Measurements from ENCODE around the gene UROS. TPM values are rescaled to one million over a fixed set of nuclear protein-coding genes. Genes with fewer than 3 reads are reported as not detected.

The UROS gene
- polyA plus RNA-seq, 2 of the 4 experiments (the other 2 are of a cell fraction), result 52.9 to 71.1 TPM

GRCh38 chr10:125811251-125811650 lies 11.8 kb downstream of the UROS start (continued):
- no peak for TF ChIP-seq RNF2 (IDR thresholded peaks at IDR 0.05; ENCODE audit: borderline replicate concordance, low read depth)

GRCh38 chr10:125808047-125808446 lies 15.0 kb downstream of the UROS start:
- no peak overlapping the region for H3K27ac ChIP-seq
- DNase-seq (ENCODE audit: low read depth in 1 of 2, low spot score in 1 of 2) (no peak), FAIRE-seq (no peak), ATAC-seq (no peak)
- no peaks in the 10 kb centered on the region for H3K4me1 ChIP-seq
- H3K9me3 ChIP-seq, result no peaks in the 10 kb centered on the region
- no peak overlapping the region for H3K4me3 ChIP-seq
- no peak overlapping the region for H3K4me2 ChIP-seq
- POLR2A ChIA-PET, result no interaction called here
- no peak for TF ChIP-seq ZC3H11A (IDR thresholded peaks at IDR 0.05)
- no peak for TF ChIP-seq FOSL2 (IDR thresholded peaks at IDR 0.05)
- TF ChIP-seq FOSL2 (CRISPR knock-in tag; IDR thresholded peaks at IDR 0.05), result no peak
- WGBS (ENCODE audit: missing lambda C conversion rate), result 91% methylated on average over 1 of the region's 1 CpG
- CTCF ChIA-PET, result interaction anchor here (0.5 to 1.3 kb wide), 2 partner anchors 27 to 1214 kb away, joined by 4 read pairs; no protein-coding TSS in a partner anchor

- no peak for DNase-seq (ENCODE audit: low read depth in 1 of 2, low spot score in 1 of 2)
- CTCF ChIA-PET, result no interaction called here
- WGBS (ENCODE audit: missing lambda C conversion rate), result 87% methylated on average over 7 of the region's 7 CpGs
- no peak for FAIRE-seq
- Histone ChIP-seq H3K4me2 (no peak overlapping the region), H3K27ac (no peak overlapping the region), H3K4me1 (no peaks in the 10 kb centered on the region), H3K9me3 (no peaks in the 10 kb centered on the region), H3K4me3 (no peak overlapping the region)
- TF ChIP-seq HOXB5 (CRISPR knock-in tag; IDR thresholded peaks at IDR 0.05) (no peak), SREBF2 (IDR thresholded peaks at IDR 0.05) (no peak), HEYL (CRISPR knock-in tag; IDR thresholded peaks at IDR 0.05) (no peak), MAFK (IDR thresholded peaks at IDR 0.05; ENCODE audit: partially characterized antibody) (no peak)
- POLR2A ChIA-PET, result no interaction called here
- ATAC-seq, result no peak; a peak in 1 of 6 replicates
These were observed 20.3 kb downstream of the UROS start for GRCh38 chr10:125802739-125803138.

GRCh38 chr10:125802131-125802530 lies 20.9 kb downstream of the UROS start:
- CTCF ChIA-PET, result interaction anchor here (2.4 kb wide), 1 partner anchor 10 kb away, joined by 6 read pairs; no protein-coding TSS in a partner anchor
- 77% methylated on average over 4 of the region's 5 CpGs for WGBS (ENCODE audit: missing lambda C conversion rate)
- TF ChIP-seq KDM1A (IDR thresholded peaks at IDR 0.05; ENCODE audit: low read depth) (no peak), RAD21 (conservative IDR thresholded peaks at IDR 0.05 in 1 of 2, IDR thresholded peaks at IDR 0.05 in 1 of 2) (no peak), EHF (CRISPR knock-in tag; IDR thresholded peaks at IDR 0.05) (no peak), FOSL2 (IDR thresholded peaks at IDR 0.05) (no peak), FOSL2 (CRISPR knock-in tag; IDR thresholded peaks at IDR 0.05) (no peak), HOXB5 (CRISPR knock-in tag; IDR thresholded peaks at IDR 0.05) (no peak), USF2 (IDR thresholded peaks at IDR 0.05) (no peak)
- H3K27ac ChIP-seq, result no peak overlapping the region
- POLR2A ChIA-PET, result no interaction called here
- no peak overlapping the region for H3K4me3 ChIP-seq
- no peak overlapping the region for H3K4me2 ChIP-seq
- DNase-seq (ENCODE audit: low read depth in 1 of 2, low spot score in 1 of 2), result no peak
- FAIRE-seq, result no peak
- no peaks in the 10 kb centered on the region for H3K4me1 ChIP-seq
- no peaks in the 10 kb centered on the region for H3K9me3 ChIP-seq
- no peak for ATAC-seq

- no peak for TF ChIP-seq PBX3 (IDR thresholded peaks at IDR 0.05)
- Histone ChIP-seq H3K4me3 (no peak overlapping the region), H3K4me1 (no peaks in the 10 kb centered on the region), H3K4me2 (no peak overlapping the region), H3K9me3 (no peaks in the 10 kb centered on the region), H3K27ac (no peak overlapping the region)
- no peak for ATAC-seq
- ChIA-PET CTCF (interaction anchor here (2.4 kb wide), 1 partner anchor 9 kb away, joined by 6 read pairs; no protein-coding TSS in a partner anchor), POLR2A (no interaction called here)
- no peak for DNase-seq (ENCODE audit: low read depth in 1 of 2, low spot score in 1 of 2)
- WGBS (ENCODE audit: missing lambda C conversion rate), result 81% methylated on average over 1 of the region's 1 CpG
- no peak for FAIRE-seq
These were observed 21.5 kb downstream of the UROS start for GRCh38 chr10:125801574-125801973.
